ENCODE data around the gene TSC22D4. TPM values are rescaled to one million over a fixed set of nuclear protein-coding genes. Genes with fewer than 3 reads are reported as not detected.

Gene TSC22D4
- polyA plus RNA-seq, 2 of the 4 experiments (the other 2 are of a cell fraction): 7.9 to 28.9 TPM

GRCh38 chr7:100515072-100515532, 36.1 kb upstream of the TSC22D4 start:
- H3K4me2 ChIP-seq: peak overlapping the region; percentile 10; the same call in 1 of the 3 replicates
- whole genome bisulfite sequencing (ENCODE audit: missing lambda C conversion rate): 39% methylated on average over 2 of the region's 2 CpGs
- no peak overlapping the region for H3K4me3 ChIP-seq
- ATAC-seq (no peak), FAIRE-seq (no peak), DNase-seq (ENCODE audit: low read depth in 1 of 2, low spot score in 1 of 2) (no peak)
- POLR2A ChIA-PET: no interaction called here
- H3K4me1 ChIP-seq: peaks cover 8% of the 10 kb centered on the region
- peak overlapping the region in 1 of 2 experiments; percentile 46; a peak in 3 of 6 replicates for H3K27ac ChIP-seq
- CTCF ChIA-PET: interaction anchor here (2.6 kb wide), 1 partner anchor 44 kb away, joined by 16 read pairs; no protein-coding TSS in a partner anchor
- peak; percentile 45; the same call in 1 of the 2 replicates for TF ChIP-seq NFE2L2 (conservative IDR thresholded peaks at IDR 0.05; ENCODE audit: low read length)
- no peak for TF ChIP-seq FOSL2 (IDR thresholded peaks at IDR 0.05)
- TF ChIP-seq FOSL2 (CRISPR knock-in tag; IDR thresholded peaks at IDR 0.05): peak; percentile 53
- no peak for TF ChIP-seq HOXA7 (CRISPR knock-in tag; IDR thresholded peaks at IDR 0.05)
- TF ChIP-seq NPAS2 (CRISPR knock-in tag; IDR thresholded peaks at IDR 0.05; ENCODE audit: borderline replicate concordance): no peak
- no peaks in the 10 kb centered on the region for H3K9me3 ChIP-seq

GRCh38 chr7:100513212-100513810, 34.3 kb upstream of the TSC22D4 start:
- FAIRE-seq (no peak), DNase-seq (ENCODE audit: low read depth in 1 of 2, low spot score in 1 of 2) (no peak), ATAC-seq (no peak)
- H3K4me2 ChIP-seq: no peak overlapping the region
- TF ChIP-seq PBX3 (IDR thresholded peaks at IDR 0.05): no peak
- TF ChIP-seq FOXS1 (CRISPR knock-in tag; IDR thresholded peaks at IDR 0.05): no peak
- no peak for TF ChIP-seq BHLHE40 (IDR thresholded peaks at IDR 0.05; ENCODE audit: low read depth, low read length)
- TF ChIP-seq RCOR1 (IDR thresholded peaks at IDR 0.05; ENCODE audit: low read depth, low read length): no peak
- no peak for TF ChIP-seq MAFK (IDR thresholded peaks at IDR 0.05; ENCODE audit: partially characterized antibody)
- ChIA-PET CTCF (interaction anchor here (0.7 kb wide), 1 partner anchor 48 kb away, joined by 3 read pairs; no protein-coding TSS in a partner anchor), POLR2A (no interaction called here)
- 87% methylated on average over 9 of the region's 9 CpGs for WGBS (ENCODE audit: missing lambda C conversion rate)
- no peaks in the 10 kb centered on the region for H3K9me3 ChIP-seq
- H3K4me1 ChIP-seq: peaks cover 8% of the 10 kb centered on the region
- H3K4me3 ChIP-seq: no peak overlapping the region
- no peak overlapping the region for H3K27ac ChIP-seq

GRCh38 chr7:100510437-100511239, 31.6 kb upstream of the TSC22D4 start:
- WGBS (ENCODE audit: missing lambda C conversion rate): 91% methylated on average over 9 of the region's 9 CpGs
- DNase-seq (ENCODE audit: low read depth in 1 of 2, low spot score in 1 of 2) (no peak), FAIRE-seq (no peak), ATAC-seq (no peak)
- H3K4me2 ChIP-seq: no peak overlapping the region
- no peaks in the 10 kb centered on the region for H3K9me3 ChIP-seq
- ChIA-PET CTCF (no interaction called here), POLR2A (no interaction called here)
- H3K27ac ChIP-seq: no peak overlapping the region
- H3K4me1 ChIP-seq: peaks cover 8% of the 10 kb centered on the region
- no peak overlapping the region for H3K4me3 ChIP-seq
- no peak for TF ChIP-seq ZNF302 (CRISPR knock-in tag; IDR thresholded peaks at IDR 0.05)
- TF ChIP-seq NFE2L2 (conservative IDR thresholded peaks at IDR 0.05; ENCODE audit: low read length): no peak
- TF ChIP-seq SMC3 (IDR thresholded peaks at IDR 0.05): no peak
- no peak for TF ChIP-seq POLR2A (IDR thresholded peaks at IDR 0.05; ENCODE audit: low read length)
- no peak for TF ChIP-seq HOXB5 (CRISPR knock-in tag; IDR thresholded peaks at IDR 0.05)
- no peak for TF ChIP-seq GATA3 (IDR thresholded peaks at IDR 0.05; ENCODE audit: borderline replicate concordance)
- no peak for TF ChIP-seq RCOR1 (IDR thresholded peaks at IDR 0.05; ENCODE audit: low read depth, low read length)
- no peak for TF ChIP-seq HOXB13 (CRISPR knock-in tag; IDR thresholded peaks at IDR 0.05; ENCODE audit: low read depth)
- TF ChIP-seq RNF2 (IDR thresholded peaks at IDR 0.05; ENCODE audit: borderline replicate concordance, low read depth): no peak
- no peak for TF ChIP-seq ELK1 (IDR thresholded peaks at IDR 0.05; ENCODE audit: low read depth, low read length)
- no peak for TF ChIP-seq HOXA7 (CRISPR knock-in tag; IDR thresholded peaks at IDR 0.05)
- no peak for TF ChIP-seq CEBPB (IDR thresholded peaks at IDR 0.05)
- TF ChIP-seq KDM1A (IDR thresholded peaks at IDR 0.05; ENCODE audit: low read depth): no peak
- TF ChIP-seq ZFP36 (IDR thresholded peaks at IDR 0.05; ENCODE audit: borderline replicate concordance, partially characterized antibody): no peak
- no peak for TF ChIP-seq ZC3H11A (IDR thresholded peaks at IDR 0.05)
- no peak for TF ChIP-seq MAX (IDR thresholded peaks at IDR 0.05)
- no peak for TF ChIP-seq POLR2AphosphoS2 (conservative IDR thresholded peaks at IDR 0.05; ENCODE audit: low read length)
- no peak for TF ChIP-seq NPAS2 (CRISPR knock-in tag; IDR thresholded peaks at IDR 0.05; ENCODE audit: borderline replicate concordance)
- TF ChIP-seq SREBF2 (IDR thresholded peaks at IDR 0.05): no peak
- TF ChIP-seq CBX2 (IDR thresholded peaks at IDR 0.05; ENCODE audit: borderline replicate concordance, low read depth): no peak

All from A549 (cell line).